Eye (tissue), 1 donor: ENCODE results near the gene FAM149B1.
A peak's percentile ranks its signal among the peaks of the same experiment; 100 is the strongest.
"Not testable (repeated sequence)": the region's sequence is repeated elsewhere in the genome, so short reads cannot be mapped to it uniquely, and the experiment has no call there.

Source experiments
- DNase-seq: peaks from one replicate; pipeline ENCODE4 v3.0.0-alpha.2; 2015

Gene FAM149B1

GRCh38 chr10:73238990-73239566 is 71.2 kb downstream of the FAM149B1 start:
- DNase-seq: no peak

GRCh38 chr10:73239908-73240307 is 72.0 kb downstream of the FAM149B1 start:
- DNase-seq: no peak

DNA sequence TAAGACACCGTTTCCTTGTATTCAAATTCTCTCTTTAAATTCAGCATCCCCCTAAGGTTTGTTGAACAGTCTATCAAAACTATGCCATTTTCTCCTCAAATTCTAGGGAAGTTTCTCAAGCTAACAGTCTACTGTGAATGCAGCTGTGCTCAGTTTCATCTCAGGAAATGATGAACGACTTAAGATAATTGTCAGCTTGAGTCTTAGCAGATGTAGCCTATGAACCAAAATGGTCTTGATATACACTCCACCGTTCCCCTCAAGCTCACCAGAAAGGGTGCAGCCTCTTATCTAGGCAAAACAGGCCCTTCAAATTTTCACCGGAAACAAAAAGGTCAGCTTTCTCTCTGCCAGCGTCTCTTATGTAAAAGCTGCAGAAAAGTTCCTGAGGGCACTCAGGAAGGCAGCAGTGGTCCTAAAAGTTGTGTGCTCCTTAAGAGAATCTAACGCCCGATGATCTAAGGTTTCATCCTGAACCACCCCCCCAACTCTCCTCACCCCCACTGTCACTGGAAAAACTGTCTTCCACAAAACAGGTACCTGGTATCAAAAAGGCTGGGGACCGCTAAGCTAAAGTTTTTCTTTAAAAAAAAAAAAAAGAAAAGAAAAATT is 77.1 kb downstream of the FAM149B1 start:
- no peak for DNase-seq

DNA sequence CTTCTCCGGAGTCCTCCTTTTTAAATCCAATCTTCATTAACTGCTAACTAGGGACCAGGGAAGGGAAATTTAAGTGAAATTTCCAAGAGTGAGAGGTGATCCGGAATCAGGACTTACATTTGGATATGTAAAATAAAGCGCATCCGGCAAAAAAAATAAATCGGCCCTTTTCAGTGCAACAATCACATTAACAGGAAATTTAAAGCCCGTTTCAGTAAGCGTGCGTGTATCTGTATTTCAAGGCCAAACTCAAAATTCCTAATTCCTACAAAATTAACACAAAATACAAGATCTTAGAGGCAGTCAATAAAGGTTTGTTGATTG is 78.4 kb downstream of the FAM149B1 start:
- no peak for DNase-seq

DNA sequence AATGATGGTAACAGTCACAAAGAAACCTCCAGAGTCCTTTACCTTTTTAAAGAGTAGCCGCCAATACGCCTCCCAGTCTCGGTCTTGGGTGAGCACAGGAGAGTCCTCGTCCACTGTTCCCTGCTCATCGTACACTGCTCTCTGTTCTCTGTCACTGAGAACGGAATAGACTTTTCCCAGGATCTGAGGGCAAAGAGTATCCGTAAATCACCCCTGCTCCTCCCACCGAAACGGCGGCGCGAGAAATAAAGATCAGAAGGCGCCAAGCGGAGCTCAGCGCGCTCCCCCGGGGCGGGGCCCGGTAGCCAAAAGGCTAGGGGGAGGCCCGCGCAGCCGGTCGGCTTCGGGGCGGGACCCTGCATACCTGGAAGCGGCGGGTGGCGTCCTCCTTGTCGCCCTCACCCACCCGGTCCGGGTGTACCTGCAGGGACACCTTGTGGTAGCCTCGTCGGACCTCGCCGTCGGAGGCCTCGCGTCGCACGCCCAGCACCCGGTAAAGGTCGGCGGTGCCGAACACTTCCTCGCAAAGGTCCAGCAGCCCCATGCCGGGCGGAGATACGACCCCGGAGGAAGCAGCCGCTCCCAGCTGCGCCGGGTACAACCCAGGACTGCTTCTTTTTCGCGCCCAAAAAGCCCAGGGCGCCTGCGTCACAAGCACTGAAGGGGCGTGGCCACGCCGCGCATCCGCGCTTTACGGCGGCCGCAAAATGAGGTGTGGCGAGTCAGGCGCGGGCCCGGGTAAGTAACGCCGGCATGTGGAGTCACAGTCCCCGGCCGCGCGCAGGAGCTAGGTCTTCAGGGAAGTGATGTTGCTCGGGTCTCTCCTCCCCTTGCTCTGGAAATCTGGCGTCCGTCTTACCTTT is 79.0 kb downstream of the FAM149B1 start, which contains the start of gene DNAJC9:
Gene DNAJC9 (minus strand): TSS at position 610 of the 863 bp plus-strand sequence. CDS start 66 bp downstream, at position 544.
- DNase-seq: peak; percentile 97

DNA sequence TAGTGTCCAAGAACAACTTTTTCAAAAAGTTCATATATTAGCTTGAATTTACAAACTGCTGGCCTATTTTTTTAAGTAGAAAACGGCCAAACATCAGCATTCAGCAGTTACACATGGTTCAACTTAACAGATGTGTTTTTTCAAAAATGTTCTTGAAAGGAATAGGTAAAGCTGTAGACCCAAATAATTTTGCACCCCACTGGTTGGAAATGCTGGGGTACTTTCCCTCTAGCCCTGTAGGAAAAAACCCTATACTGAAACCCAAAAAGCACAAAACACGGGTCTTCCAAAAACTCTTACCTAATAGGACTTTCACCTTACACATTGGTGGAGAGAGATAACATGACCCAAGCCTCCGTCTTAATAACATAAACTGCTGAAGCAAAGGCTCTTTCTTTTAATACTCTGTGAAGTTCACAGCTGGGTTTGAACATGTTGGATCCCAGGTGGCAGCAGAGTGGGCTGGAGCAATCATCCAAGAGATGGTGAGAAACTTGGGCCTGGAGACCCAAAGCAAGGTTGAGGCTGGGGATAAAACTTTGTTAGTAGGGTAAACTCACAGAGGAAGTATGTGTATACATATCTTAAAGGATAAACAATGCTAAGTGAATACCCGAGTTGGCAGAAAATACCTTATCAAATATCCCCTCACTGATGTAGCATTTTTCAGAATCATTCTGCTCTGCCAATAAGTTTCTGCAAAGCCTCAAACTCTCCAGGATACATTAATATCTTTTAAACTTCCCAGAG is 79.8 kb downstream of the FAM149B1 start:
- DNase-seq: no peak

DNA sequence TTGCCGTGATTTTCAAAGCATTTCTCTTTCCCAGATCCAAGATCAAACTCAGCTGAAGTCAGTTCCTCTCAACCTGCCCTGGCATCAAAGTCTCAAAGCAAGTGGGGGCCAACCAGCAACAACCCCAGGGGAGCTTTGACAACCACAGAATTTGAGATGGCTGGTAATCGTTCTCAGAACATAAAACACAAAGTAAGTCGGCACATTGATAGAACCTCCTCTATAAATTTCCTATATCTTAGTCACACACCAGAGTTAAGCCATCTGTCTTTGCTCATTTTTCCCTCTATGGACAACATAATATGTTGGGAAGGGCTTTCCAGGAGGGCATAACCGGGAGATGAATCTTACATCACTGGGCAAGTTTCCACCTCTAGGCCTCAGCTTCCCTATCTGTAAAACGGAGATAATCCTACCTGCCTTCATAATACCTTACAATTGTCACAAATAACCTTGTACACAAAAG is 80.4 kb downstream of the FAM149B1 start:
- no peak for DNase-seq

GRCh38 chr10:73251683-73252444 is 83.9 kb downstream of the FAM149B1 start:
- no peak for DNase-seq

DNA sequence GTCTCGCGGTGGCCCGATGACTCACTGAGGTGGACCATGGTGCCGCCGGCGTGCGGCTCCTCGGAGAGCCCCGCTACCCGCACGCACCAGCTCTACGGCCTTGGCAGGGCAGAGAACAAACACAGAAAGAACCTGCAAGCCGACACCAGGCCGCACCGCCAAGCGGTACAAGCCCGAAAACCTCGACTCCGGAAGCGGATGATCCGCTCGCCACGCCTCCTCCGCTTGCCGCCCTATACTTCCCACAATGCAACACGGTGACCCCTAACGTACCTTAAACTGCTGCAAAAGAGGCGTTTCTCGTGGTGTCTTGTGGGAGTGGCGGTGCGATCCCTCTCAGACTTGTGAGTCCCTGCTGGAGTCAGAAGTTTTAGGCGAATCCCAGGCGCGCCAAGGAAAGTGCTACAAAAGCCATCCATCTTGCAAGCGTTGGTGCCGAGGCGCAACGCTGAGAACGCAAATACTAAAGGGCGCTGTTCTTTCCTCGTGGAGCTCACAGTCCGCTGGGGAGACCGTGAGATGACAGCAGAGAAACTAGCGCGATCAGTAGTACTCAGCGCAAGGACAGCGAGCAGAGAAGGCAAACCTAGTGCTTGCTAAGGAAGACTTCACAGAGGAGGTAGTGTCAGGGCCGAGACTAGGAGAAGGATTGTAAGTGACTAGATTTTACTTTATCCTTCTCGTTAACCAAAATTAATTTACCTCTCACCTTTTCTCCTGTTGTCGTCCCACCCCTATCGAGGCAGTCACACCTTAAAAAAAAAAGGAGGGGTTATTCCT is 84.7 kb downstream of the FAM149B1 start, which contains the start of gene MRPS16:
Gene MRPS16 (minus strand): TSS at position 200 of the 780 bp plus-strand sequence. CDS start 162 bp downstream, at position 38.
- DNase-seq: peak; percentile 98

- no peak for DNase-seq
Measured at GRCh38 chr10:73253225-73253555, 85.3 kb downstream of the FAM149B1 start.

- not testable (repeated sequence) for DNase-seq
Measured at GRCh38 chr10:73258612-73259011, 90.7 kb downstream of the FAM149B1 start.

DNA sequence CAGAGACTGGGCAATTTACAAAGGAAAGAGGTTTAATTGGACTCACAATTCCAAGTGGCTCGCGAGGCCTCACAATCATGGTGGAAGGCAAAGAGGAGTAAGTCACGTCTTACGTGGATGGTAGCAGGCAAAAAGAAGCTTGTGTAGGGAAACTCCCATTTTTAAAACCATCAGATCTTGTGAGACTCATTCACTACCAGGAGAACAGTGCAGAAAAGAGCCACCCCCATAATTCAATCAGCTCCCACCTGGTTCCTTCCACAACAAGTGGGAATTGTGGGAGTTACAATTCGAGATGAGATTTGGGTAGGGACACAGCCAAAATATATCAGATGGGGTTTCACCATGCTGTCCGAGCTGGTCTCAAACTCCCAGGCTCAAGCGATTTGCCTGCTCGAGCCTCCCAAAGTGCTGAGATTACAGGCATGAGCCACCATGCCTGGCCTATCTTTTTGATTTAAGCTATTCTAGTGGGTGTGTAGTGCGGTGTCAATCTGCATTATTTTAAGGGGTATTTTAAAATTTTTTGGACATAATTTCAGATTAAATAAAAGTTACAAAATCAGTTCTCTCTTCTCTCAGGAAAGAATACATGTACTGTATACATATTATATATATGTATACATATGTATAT is 93.6 kb downstream of the FAM149B1 start:
- no peak for DNase-seq

GRCh38 chr10:73262105-73262730 is 94.3 kb downstream of the FAM149B1 start:
- no peak for DNase-seq

GRCh38 chr10:73262880-73263555 is 95.1 kb downstream of the FAM149B1 start:
- no peak for DNase-seq

DNA sequence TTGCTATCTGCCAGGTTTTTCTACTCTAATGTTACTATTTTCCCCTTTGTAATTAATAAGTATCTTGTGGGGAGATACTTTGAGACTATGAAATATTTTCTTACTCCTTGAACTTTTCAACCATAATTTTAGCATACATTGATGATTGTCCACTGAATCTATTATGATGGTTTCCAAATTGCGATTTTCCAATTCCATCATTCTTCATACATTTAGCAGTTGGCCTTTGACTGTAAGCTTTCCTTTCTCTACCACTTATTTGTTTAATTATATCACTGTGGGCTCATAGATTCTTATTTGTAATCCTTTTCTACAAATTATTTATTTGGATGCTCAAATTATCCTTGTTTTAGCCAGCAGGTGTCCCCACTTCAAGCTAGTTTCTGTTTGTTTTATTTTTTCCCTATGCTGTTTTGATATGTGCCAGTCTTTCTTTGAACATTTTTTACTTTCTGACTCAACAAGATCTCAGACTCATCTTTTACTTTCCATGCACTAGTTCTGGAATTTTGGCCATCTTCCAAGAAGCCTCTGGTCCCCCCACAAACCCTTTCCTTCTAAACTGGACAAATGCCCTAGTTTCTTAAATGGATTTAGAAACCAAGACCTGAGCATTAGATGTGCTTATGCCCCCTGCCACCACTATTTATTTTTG is 95.9 kb downstream of the FAM149B1 start:
- DNase-seq: peak; percentile 21

DNA sequence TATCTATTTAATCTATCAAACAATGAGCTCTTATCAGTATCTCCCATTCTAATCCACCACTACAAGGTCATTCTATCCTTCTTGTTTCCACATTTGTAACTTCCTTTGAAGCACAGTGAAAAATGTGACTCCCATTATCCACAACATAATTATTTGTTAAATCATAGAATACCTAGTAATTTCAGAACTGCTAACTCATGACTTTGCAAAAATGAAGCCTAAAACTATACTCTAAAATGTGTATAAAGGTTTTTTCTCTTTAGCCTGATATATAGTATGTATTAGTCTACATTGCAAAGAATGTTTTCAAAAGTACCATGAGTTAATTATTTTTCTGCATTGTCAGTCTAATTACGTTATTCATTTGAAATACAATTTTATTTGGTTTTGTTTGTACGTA is 96.5 kb downstream of the FAM149B1 start:
- DNase-seq: no peak

- DNase-seq: no peak
Measured at GRCh38 chr10:73281097-73281496, 113.2 kb downstream of the FAM149B1 start.

- no peak for DNase-seq
Measured at GRCh38 chr10:73287441-73287840, 119.5 kb downstream of the FAM149B1 start.

- no peak for DNase-seq
Measured at GRCh38 chr10:73289958-73290357, 122.0 kb downstream of the FAM149B1 start.
